Right lobe of liver (tissue), 6 donors: Measurements from ENCODE around the gene ERN1. TPM values are rescaled to one million over a fixed set of nuclear protein-coding genes. Genes with fewer than 3 reads are reported as not detected.

Source experiments
- ATAC-seq, 4 donors: fragments of 200-7000 bp; cut with Tn5 transposase; one replicate each; pipeline ENCODE4 v1.9.1; 2020; ENCODE audit warnings: mild to moderate bottlenecking in 4 of 4, moderate library complexity in 4 of 4
- DNase-seq, 3 donors: peaks; one replicate each; pipeline ENCODE4 v3.0.0-alpha.2; 2020
- H3K27ac ChIP-seq, 3 donors: fragments of 200-600 bp; one replicate each; pipeline ENCODE4 v1.8.0; 2022
- H3K27me3 ChIP-seq, 2 donors: fragments of 200-600 bp; one replicate each; pipeline ENCODE4 v1.8.0; 2022
- H3K36me3 ChIP-seq, 4 donors: fragments of 200-600 bp; sonication (generic) in 1 of 4; one replicate each; pipeline versions ENCODE4 v1.5.1 to v1.8.0; 2017 to 2022; ENCODE audit warnings: control low read depth in 1 of 4
- H3K4me1 ChIP-seq, 4 donors: fragments of 200-600 bp; sonication (generic) in 1 of 4; one replicate each; pipeline versions ENCODE4 v1.5.1 to v1.8.0; 2017 to 2022; ENCODE audit warnings: control low read depth in 1 of 4
- H3K4me3 ChIP-seq, 3 donors: fragments of 200-600 bp; one replicate each; pipeline ENCODE4 v1.8.0; 2022
- H3K9me3 ChIP-seq, 4 donors: fragments of 200-600 bp; sonication (generic) in 1 of 4; one replicate each; pipeline versions ENCODE4 v1.5.1 to v1.8.0; 2017 to 2022; ENCODE audit warnings: control low read depth in 1 of 4
- CTCF ChIP-seq, 4 donors: fragments of 200-600 bp in 3 of 4; fragments of 450-650 bp in 1 of 4; IDR thresholded peaks; one replicate each; pipeline versions ENCODE4 v1.5.1 to v1.8.0; 2016 to 2022; ENCODE audit warnings: antibody characterized with exemption in 4 of 4, mild to moderate bottlenecking in 2 of 4
- POLR2A ChIP-seq: fragments of 450-650 bp; IDR thresholded peaks from one replicate; pipeline ENCODE4 v1.6.1; 2017; ENCODE audit warnings: antibody characterized with exemption, mild to moderate bottlenecking
- WGBS: methylation state at CpG from one replicate; pipeline ENCODE4 v1.1.6; 2018; ENCODE audit warnings: low coverage, low lambda C conversion rate; ENCODE audit not compliant: insufficient coverage; ENCODE audit errors: missing lambda C conversion rate; 5-methylcytosine and 5-hydroxymethylcytosine counted together
- intact Hi-C, 2 donors: fragments of 100-400 bp; cut with DNase I; formaldehyde crosslinking; loops; one replicate each; pipeline versions ENCODE4 v1.11.2 to v1.14.1; 2022
- total RNA-seq, 6 experiments: library from RNA; depleted of rRNA in 2 of 6; stranded (reverse); fragments of >200 nt in 2 of 6; fragmentation: NEBNext Ultra II Directional in 3 of 6; extraction: Animal tissue kit (Norgen Biotek cat#: 25700) in 3 of 6; gene quantifications; one replicate each; pipeline versions ENCODE4 v1.1.0 to v1.2.4, GENCODE V29; 2016 to 2023
- donor health status: DM: no; HTN: yes; CAD: no.
- donor health status: DM: no; HTN: no; CAD: no.
- donor health status: DM: no; HTN: no; CAD: no.
- donor health status: DM: no; HTN: yes; CAD: no.
- donor health status: DM: no; HTN: yes; CAD: no.

ERN1 gene
- total RNA-seq, 6 experiments from 2014 or later = 22.7 to 47.6 (median 28.7) TPM

- Histone ChIP-seq H3K9me3 (no peaks in the 10 kb centered on the region), H3K36me3 (peaks cover 0 to 41% (median 3%) of the 10 kb centered on the region in 4 donors), H3K4me1 (peaks cover 0 to 8% (median 0%) of the 10 kb centered on the region in 4 donors), H3K27me3 (no peaks in the 10 kb centered on the region), H3K4me3 (no peak overlapping the region), H3K27ac (no peak overlapping the region)
- TF ChIP-seq POLR2A (no peak), CTCF (IDR thresholded peaks at IDR 0.05) (no peak)
- DNase-seq = peak in 1 of 3 donors; percentile 30
- peak in 1 of 4 donors; percentile 23 for ATAC-seq
- 93% methylated on average over 4 of the region's 6 CpGs for WGBS
- intact Hi-C loops = loop anchor here in 1 of 2 donors (10.0 kb wide), 1 partner anchor 98 kb away; the partner anchor contains the start of gene ERN1
Measured at GRCh38 chr17:64037180-64037579, 92.8 kb downstream of the ERN1 start.

GRCh38 chr17:64036198-64036922, 93.6 kb downstream of the ERN1 start:
- Histone ChIP-seq H3K4me1 (peaks cover 0 to 5% (median 0%) of the 10 kb centered on the region in 4 donors), H3K27me3 (no peaks in the 10 kb centered on the region), H3K36me3 (peaks cover 0 to 34% (median 3%) of the 10 kb centered on the region in 4 donors), H3K9me3 (no peaks in the 10 kb centered on the region), H3K4me3 (no peak overlapping the region), H3K27ac (no peak overlapping the region)
- ATAC-seq (peak in 2 of 4 donors; percentile 16 to 29), DNase-seq (peak in 1 of 3 donors; percentile 36)
- TF ChIP-seq CTCF (IDR thresholded peaks at IDR 0.05) = peak in 1 of 4 donors; percentile 4
- no peak for TF ChIP-seq POLR2A
- WGBS = 84% methylated on average over 8 of the region's 14 CpGs
- intact Hi-C loops = loop anchor here in 1 of 2 donors (10.0 kb wide), 1 partner anchor 98 kb away; the partner anchor contains the start of gene ERN1

- Histone ChIP-seq H3K4me3 (no peak overlapping the region), H3K27ac (no peak overlapping the region), H3K4me1 (no peaks in the 10 kb centered on the region), H3K27me3 (no peaks in the 10 kb centered on the region), H3K36me3 (no peaks in the 10 kb centered on the region), H3K9me3 (no peaks in the 10 kb centered on the region)
- DNase-seq (peak in 1 of 3 donors; percentile 34), ATAC-seq (no peak)
- intact Hi-C loops = loop anchor here in 1 of 2 donors (10.0 kb wide), 1 partner anchor 103 kb away; the partner anchor contains the start of gene ERN1
- no CpG with 5 or more reads among the region's 4 CpGs for WGBS
- TF ChIP-seq POLR2A (no peak), CTCF (IDR thresholded peaks at IDR 0.05) (no peak)
Measured at GRCh38 chr17:64032081-64032480, 97.9 kb downstream of the ERN1 start.

GRCh38 chr17:64028874-64029464, 101.0 kb downstream of the ERN1 start:
- Histone ChIP-seq H3K9me3 (no peaks in the 10 kb centered on the region), H3K36me3 (no peaks in the 10 kb centered on the region), H3K4me1 (peaks cover 0 to 4% (median 0%) of the 10 kb centered on the region in 4 donors), H3K4me3 (no peak overlapping the region), H3K27ac (no peak overlapping the region), H3K27me3 (no peaks in the 10 kb centered on the region)
- peak in 2 of 3 donors; percentile 53 to 64 for DNase-seq
- intact Hi-C loops = loop anchor here in 1 of 2 donors (5.0 kb wide), 2 partner anchors 103 to 117 kb away; partner anchors contain the start of genes CSHL1 and ERN1
- ATAC-seq = peak; percentile 74 to 79 (median 78)
- no peak for TF ChIP-seq POLR2A
- peak; percentile 65 to 82 (median 81) for TF ChIP-seq CTCF (IDR thresholded peaks at IDR 0.05)
- WGBS = 4% methylated on average over 3 of the region's 3 CpGs
